ENCODE measurements around the gene NKX6-2. TPM values are rescaled to one million over a fixed set of nuclear protein-coding genes. Genes with fewer than 3 reads are reported as not detected.

NKX6-2 gene
- total and polyA plus RNA-seq, 4 donors = 0.07 to 7.1 TPM; not detected in 2

- no peaks in the 10 kb centered on the region for H3K4me1 ChIP-seq (ENCODE audit: control insufficient read depth in 4 of 4, insufficient read depth in 4 of 4, low read length in 3 of 4)
- TF ChIP-seq FOXA1 (IDR thresholded peaks at IDR 0.05) = no peak
- TF ChIP-seq, protein P1, sequence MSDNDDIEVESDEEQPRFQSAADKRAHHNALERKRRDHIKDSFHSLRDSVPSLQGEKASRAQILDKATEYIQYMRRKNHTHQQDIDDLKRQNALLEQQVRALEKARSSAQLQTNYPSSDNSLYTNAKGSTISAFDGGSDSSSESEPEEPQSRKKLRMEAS (IDR thresholded peaks at IDR 0.05) = no peak
- no peaks in the 10 kb centered on the region for H3K9me3 ChIP-seq (ENCODE audit: control insufficient read depth in 4 of 4, low read length in 3 of 4)
- no peak overlapping the region for H3K27ac ChIP-seq (ENCODE audit: low read depth in 1 of 2, low read length in 2 of 2)
- H3K36me3 ChIP-seq (ENCODE audit: control insufficient read depth in 4 of 4, insufficient read depth in 3 of 4, low read depth in 1 of 4, low read length in 3 of 4) = peaks cover 0 to 15% (median 4%) of the 10 kb centered on the region in 4 donors
- 94% methylated on average over 27 of the region's 27 CpGs for WGBS
- H3K27me3 ChIP-seq (ENCODE audit: control insufficient read depth in 4 of 4, insufficient read depth in 4 of 4, low read length in 3 of 4) = no peaks in the 10 kb centered on the region
- DNase-seq (ENCODE audit: low spot score) = no peak
- no peak overlapping the region for H3K4me3 ChIP-seq (ENCODE audit: low read depth in 1 of 3, low read length in 3 of 3)
- H3K9ac ChIP-seq (ENCODE audit: low read depth in 1 of 2, low read length in 2 of 2) = no peak overlapping the region
These were observed 43.6 kb downstream of the NKX6-2 start for GRCh38 chr10:132742167-132742836.

DNA sequence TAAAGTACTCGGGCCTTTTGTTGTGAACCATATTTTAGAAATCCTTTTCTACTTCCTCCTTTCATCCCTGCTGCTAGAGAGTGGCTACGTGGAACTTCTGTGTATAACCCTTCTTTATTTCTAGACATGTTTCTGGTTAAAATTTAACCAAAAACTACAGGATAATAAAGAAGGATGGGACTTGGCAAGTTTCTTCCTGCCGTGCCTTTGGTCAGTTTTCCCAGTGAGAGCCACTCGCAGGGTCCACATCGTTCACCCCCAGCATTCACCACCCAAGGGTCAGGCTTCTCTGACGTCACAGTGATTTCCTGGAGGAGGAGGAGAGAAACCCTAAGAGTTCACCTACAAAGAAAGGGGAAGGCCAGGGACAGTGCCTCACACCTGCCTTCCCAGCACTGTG lies 45.4 kb downstream of the NKX6-2 start:
- Histone ChIP-seq H3K9me3 (ENCODE audit: control insufficient read depth in 4 of 4, low read length in 3 of 4) (no peaks in the 10 kb centered on the region), H3K36me3 (ENCODE audit: control insufficient read depth in 4 of 4, insufficient read depth in 3 of 4, low read depth in 1 of 4, low read length in 3 of 4) (peaks cover 0 to 18% (median 4%) of the 10 kb centered on the region in 4 donors), H3K27me3 (ENCODE audit: control insufficient read depth in 4 of 4, insufficient read depth in 4 of 4, low read length in 3 of 4) (no peaks in the 10 kb centered on the region), H3K4me1 (ENCODE audit: control insufficient read depth in 4 of 4, insufficient read depth in 4 of 4, low read length in 3 of 4) (no peaks in the 10 kb centered on the region), H3K4me3 (ENCODE audit: low read depth in 1 of 3, low read length in 3 of 3) (no peak overlapping the region), H3K27ac (ENCODE audit: low read depth in 1 of 2, low read length in 2 of 2) (no peak overlapping the region), H3K9ac (ENCODE audit: low read depth in 1 of 2, low read length in 2 of 2) (no peak overlapping the region)
- DNase-seq (ENCODE audit: low spot score) = no peak
- WGBS = 78% methylated on average over 6 of the region's 6 CpGs
- no peak for TF ChIP-seq RAD21 (IDR thresholded peaks at IDR 0.05)
- TF ChIP-seq CTCF (IDR thresholded peaks at IDR 0.05; ENCODE audit: low read depth, low read length, missing input control) = no peak

- H3K36me3 ChIP-seq (ENCODE audit: control insufficient read depth in 4 of 4, insufficient read depth in 3 of 4, low read depth in 1 of 4, low read length in 3 of 4) = peaks cover 0 to 18% (median 4%) of the 10 kb centered on the region in 4 donors
- no peaks in the 10 kb centered on the region for H3K27me3 ChIP-seq (ENCODE audit: control insufficient read depth in 4 of 4, insufficient read depth in 4 of 4, low read length in 3 of 4)
- no peak overlapping the region for H3K9ac ChIP-seq (ENCODE audit: low read depth in 1 of 2, low read length in 2 of 2)
- no peak overlapping the region for H3K4me3 ChIP-seq (ENCODE audit: low read depth in 1 of 3, low read length in 3 of 3)
- H3K27ac ChIP-seq (ENCODE audit: low read depth in 1 of 2, low read length in 2 of 2) = no peak overlapping the region
- DNase-seq (ENCODE audit: low spot score) = no peak
- WGBS = 97% methylated on average over 14 of the region's 14 CpGs
- no peak for TF ChIP-seq EGR1 (IDR thresholded peaks at IDR 0.05; ENCODE audit: low read depth in 2 of 2)
- TF ChIP-seq ZBTB33 (IDR thresholded peaks at IDR 0.05) = no peak
- TF ChIP-seq YY1 (IDR thresholded peaks at IDR 0.05) = no peak
- no peak for TF ChIP-seq TAF1 (conservative IDR thresholded peaks at IDR 0.05)
- no peak for TF ChIP-seq NR2F2 (IDR thresholded peaks at IDR 0.05)
- TF ChIP-seq ATF3 (IDR thresholded peaks at IDR 0.05) = no peak
- TF ChIP-seq RXRA (IDR thresholded peaks at IDR 0.05) = no peak
- no peak for TF ChIP-seq RAD21 (IDR thresholded peaks at IDR 0.05)
- TF ChIP-seq, protein P2, sequence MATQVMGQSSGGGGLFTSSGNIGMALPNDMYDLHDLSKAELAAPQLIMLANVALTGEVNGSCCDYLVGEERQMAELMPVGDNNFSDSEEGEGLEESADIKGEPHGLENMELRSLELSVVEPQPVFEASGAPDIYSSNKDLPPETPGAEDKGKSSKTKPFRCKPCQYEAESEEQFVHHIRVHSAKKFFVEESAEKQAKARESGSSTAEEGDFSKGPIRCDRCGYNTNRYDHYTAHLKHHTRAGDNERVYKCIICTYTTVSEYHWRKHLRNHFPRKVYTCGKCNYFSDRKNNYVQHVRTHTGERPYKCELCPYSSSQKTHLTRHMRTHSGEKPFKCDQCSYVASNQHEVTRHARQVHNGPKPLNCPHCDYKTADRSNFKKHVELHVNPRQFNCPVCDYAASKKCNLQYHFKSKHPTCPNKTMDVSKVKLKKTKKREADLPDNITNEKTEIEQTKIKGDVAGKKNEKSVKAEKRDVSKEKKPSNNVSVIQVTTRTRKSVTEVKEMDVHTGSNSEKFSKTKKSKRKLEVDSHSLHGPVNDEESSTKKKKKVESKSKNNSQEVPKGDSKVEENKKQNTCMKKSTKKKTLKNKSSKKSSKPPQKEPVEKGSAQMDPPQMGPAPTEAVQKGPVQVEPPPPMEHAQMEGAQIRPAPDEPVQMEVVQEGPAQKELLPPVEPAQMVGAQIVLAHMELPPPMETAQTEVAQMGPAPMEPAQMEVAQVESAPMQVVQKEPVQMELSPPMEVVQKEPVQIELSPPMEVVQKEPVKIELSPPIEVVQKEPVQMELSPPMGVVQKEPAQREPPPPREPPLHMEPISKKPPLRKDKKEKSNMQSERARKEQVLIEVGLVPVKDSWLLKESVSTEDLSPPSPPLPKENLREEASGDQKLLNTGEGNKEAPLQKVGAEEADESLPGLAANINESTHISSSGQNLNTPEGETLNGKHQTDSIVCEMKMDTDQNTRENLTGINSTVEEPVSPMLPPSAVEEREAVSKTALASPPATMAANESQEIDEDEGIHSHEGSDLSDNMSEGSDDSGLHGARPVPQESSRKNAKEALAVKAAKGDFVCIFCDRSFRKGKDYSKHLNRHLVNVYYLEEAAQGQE (IDR thresholded peaks at IDR 0.05) = no peak
- TF ChIP-seq JUND (IDR thresholded peaks at IDR 0.05) = no peak
- no peak for TF ChIP-seq HNF4A (conservative IDR thresholded peaks at IDR 0.05)
- TF ChIP-seq FOXA1 (IDR thresholded peaks at IDR 0.05) = no peak
- TF ChIP-seq HNF4G (IDR thresholded peaks at IDR 0.05) = no peak
- H3K4me1 ChIP-seq (ENCODE audit: control insufficient read depth in 4 of 4, insufficient read depth in 4 of 4, low read length in 3 of 4) = no peaks in the 10 kb centered on the region
- no peaks in the 10 kb centered on the region for H3K9me3 ChIP-seq (ENCODE audit: control insufficient read depth in 4 of 4, low read length in 3 of 4)
These were observed 46.7 kb downstream of the NKX6-2 start for GRCh38 chr10:132739225-132739613.
